Adipose tissue (tissue), 3 donors: ENCODE results near the gene ARMC2. TPM values are rescaled to one million over a fixed set of nuclear protein-coding genes. Genes with fewer than 3 reads are reported as not detected.

Experiments
- H3K27ac ChIP-seq: one replicate; pipeline ENCODE4 v1.5.1; 2013; ENCODE audit warnings: low read depth, low read length
- WGBS, 3 donors: extraction: QIAGEN DNeasy Blood & Tissue Kit; methylation state at CpG; one replicate each; pipeline ENCODE4 v1.1.7; 2013; 5-methylcytosine and 5-hydroxymethylcytosine counted together
- polyA plus RNA-seq, 3 donors: library from polyadenylated mRNA; stranded (reverse); fragments of 200-250 nt; gene quantifications; one replicate each; pipeline ENCODE4 v1.2.3, GENCODE V29; 2013
- donor health status: healthy with polysubstance abuse.
- donor health status: Bipolar disorder and iron deficiency.
- donor health status: healthy.

The ARMC2 gene
- polyA plus RNA-seq, 3 donors = 0.85 to 9.0 (median 2.8) TPM

- no peak overlapping the region for H3K27ac ChIP-seq
- WGBS, 3 donors = 95 to 97% (median 96%) methylated on average over 5 of the region's 5 CpGs
Observed at GRCh38 chr6:108940741-108941140, 92.5 kb downstream of the ARMC2 start.

- no peak overlapping the region for H3K27ac ChIP-seq
- WGBS, 3 donors = 88 to 100% (median 88%) methylated on average over 1 of the region's 1 CpG
Observed at GRCh38 chr6:108941281-108941680, 93.1 kb downstream of the ARMC2 start.

- 57 to 75% (median 58%) methylated on average over 2 of the region's 2 CpGs for WGBS, 3 donors
- H3K27ac ChIP-seq = no peak overlapping the region
Observed at GRCh38 chr6:108941859-108942258, 93.6 kb downstream of the ARMC2 start.

- no peak overlapping the region for H3K27ac ChIP-seq
- WGBS, 3 donors = 37 to 68% (median 51%) methylated on average over 9 of the region's 9 CpGs
Observed at GRCh38 chr6:108942556-108943492, 94.6 kb downstream of the ARMC2 start.

DNA sequence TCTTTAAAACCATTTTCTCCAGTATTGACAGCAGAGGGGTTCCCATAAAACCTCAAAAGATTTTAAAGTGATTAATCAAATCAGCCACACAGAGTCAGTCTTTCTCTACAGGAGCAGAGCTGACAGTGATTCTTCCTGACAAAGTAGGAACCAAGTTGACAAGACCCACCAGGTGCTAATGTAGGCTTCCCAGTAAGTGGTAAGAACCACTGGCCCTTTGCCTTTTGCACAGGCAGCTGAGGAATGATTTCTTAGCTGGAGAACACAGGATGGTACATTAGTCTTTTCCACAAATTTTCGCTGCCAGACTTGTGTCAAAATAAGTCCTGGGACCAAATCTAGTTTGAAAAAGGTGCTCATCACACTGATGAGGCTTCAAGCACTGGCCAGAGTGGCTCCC, 95.8 kb downstream of the ARMC2 start:
- H3K27ac ChIP-seq = peak overlapping the region; percentile 32
- WGBS, 3 donors = 83 to 93% (median 93%) methylated on average over 1 of the region's 1 CpG

GRCh38 chr6:108944707-108945680, 96.8 kb downstream of the ARMC2 start:
- peak overlapping the region; percentile 81 for H3K27ac ChIP-seq
- WGBS, 3 donors = 39 to 57% (median 42%) methylated on average over 12 of the region's 12 CpGs

- 22 to 51% (median 48%) methylated on average over 10 of the region's 10 CpGs for WGBS, 3 donors
- H3K27ac ChIP-seq = peak overlapping the region; percentile 81
Observed at GRCh38 chr6:108945681-108946159, 97.5 kb downstream of the ARMC2 start.

DNA sequence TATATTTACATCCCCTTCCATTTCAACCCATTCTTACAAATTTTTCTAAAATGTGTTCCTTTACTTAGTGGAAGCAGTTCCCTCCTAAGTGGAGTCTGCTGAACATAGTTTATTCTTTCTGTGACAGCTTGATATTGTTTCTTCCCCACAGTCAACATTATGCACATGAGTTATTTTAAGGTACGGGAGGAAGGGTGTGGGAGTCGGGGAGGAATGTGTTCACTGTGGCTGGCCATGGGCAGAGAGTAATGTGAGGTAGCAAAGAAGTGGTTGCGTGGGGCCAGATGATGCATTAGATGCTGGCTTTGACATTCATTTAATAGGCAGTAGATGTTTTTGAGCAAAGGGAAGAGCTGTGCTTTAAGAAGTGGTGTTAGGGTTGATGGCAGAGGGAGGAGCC, 98.5 kb downstream of the ARMC2 start:
- no peak overlapping the region for H3K27ac ChIP-seq
- WGBS, 3 donors = 44 to 65% (median 55%) methylated on average over 3 of the region's 3 CpGs

DNA sequence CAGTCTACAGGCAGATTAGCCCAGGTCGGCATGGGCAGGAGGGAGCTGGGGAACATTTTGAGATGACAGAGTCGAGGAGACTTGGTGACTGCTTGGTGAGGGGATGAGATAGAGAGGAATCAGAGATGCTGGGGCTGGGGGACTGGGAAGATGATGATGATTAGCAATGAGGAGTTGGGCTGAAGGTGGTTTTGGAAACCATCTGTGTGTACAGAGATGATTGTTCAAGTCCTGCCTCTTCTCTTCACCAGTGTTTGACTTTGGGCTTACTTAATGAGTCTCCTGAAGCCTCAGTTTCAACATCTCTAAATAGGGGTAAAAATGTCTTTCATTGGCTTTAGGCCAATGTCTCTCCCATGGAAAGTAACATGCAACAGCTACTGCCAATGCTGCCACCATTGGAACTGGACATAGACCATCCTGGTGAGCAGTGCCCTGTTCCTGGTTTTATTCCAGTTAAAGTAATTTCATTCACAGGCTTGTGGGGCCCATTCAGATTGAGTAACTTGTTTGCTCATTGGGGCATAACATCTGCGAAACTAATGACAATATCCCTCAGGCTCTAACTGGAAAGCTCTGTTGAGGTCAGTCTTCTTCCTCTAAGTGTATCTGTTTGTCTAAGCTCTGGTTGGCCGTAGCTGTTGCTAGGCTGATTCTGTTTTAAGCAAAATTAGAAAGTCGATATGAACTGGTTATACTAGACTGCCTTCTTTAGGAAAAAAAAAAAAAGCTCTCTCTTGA, 99.1 kb downstream of the ARMC2 start:
- peak overlapping the region; percentile 21 for H3K27ac ChIP-seq
- WGBS, 3 donors = 46 to 54% (median 52%) methylated on average over 5 of the region's 5 CpGs

DNA sequence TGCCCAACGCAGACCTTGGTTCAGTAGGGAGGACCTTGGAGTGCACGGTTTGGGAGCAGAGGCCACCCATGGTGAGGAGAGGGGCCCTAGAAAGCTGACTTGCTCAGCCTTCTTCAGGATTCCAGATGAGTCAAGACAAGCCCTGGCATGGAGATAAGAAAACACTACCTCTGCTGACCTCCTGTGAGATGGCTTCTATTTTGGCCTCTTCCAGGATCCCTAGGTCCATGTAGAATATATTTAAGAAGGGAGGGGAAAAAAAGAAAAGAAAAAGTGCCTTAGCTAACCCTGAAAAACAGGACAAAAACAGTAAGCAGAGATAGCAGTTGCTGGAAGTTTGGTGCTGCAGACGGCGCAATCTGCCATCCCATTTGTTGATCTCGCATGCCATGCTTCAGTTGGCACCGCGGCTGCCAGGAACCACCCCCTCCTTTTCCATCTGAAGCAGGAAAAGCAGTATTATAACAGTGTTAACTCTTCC, 100.0 kb downstream of the ARMC2 start:
- WGBS, 3 donors = 44 to 45% (median 44%) methylated on average over 7 of the region's 7 CpGs
- H3K27ac ChIP-seq = no peak overlapping the region

- WGBS, 3 donors = 70 to 82% (median 70%) methylated on average over 16 of the region's 16 CpGs
Observed at GRCh38 chr6:108951351-108951953, 103.2 kb downstream of the ARMC2 start.

DNA sequence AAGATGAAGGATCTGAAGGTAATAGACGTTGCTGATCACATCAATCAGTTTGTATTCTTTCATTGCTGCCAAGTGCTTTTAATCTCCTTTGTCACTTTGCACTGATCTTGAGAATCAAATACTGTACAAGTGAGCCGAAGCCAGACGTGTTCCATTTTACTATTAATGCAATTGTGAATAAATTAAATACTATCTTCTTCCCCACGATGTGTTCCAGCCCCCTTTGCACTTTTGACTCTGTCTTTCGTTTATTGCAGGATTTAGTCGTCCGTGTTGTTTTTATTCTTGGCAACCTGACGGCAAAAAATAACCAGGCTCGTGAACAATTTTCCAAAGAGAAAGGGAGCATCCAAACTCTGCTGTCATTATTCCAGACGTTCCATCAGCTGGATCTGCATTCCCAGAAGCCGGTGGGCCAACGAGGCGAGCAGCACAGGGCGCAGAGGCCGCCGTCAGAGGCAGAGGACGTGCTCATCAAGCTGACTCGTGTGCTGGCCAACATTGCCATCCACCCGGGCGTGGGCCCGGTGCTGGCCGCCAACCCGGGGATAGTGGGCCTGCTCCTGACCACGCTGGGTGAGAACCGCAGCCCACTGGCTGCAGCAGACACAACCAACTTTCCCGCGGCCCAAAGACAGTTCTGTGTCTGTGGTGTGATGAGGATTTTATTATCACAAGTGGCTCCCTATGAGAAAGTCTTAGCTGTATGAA, 104.7 kb downstream of the ARMC2 start:
- 66 to 79% (median 66%) methylated on average over 27 of the region's 27 CpGs for WGBS, 3 donors
- H3K27ac ChIP-seq = no peak overlapping the region

More at GRCh38 chr6:108951351-108951953, 103.2 kb downstream of the ARMC2 start:
- H3K27ac ChIP-seq = no peak overlapping the region

DNA sequence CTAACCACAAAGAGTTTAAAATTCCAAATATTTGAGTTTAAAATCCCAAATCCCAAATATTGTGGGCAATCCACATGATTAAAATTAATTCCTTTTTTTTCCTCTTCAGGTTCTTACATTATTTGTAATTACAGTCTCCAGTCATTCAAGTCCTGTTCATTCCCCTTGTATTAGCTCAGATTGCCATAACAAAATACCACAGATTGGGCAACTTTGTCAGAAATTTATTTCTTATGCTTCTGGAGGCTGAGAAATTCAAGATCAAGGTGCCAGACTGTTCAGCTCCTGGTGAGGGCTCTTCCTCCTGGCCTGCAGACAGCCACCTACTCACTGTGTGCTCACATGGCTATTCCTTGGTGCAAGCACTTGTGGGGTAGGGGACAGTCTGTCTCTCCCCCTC, 105.5 kb downstream of the ARMC2 start:
- H3K27ac ChIP-seq = no peak overlapping the region

DNA sequence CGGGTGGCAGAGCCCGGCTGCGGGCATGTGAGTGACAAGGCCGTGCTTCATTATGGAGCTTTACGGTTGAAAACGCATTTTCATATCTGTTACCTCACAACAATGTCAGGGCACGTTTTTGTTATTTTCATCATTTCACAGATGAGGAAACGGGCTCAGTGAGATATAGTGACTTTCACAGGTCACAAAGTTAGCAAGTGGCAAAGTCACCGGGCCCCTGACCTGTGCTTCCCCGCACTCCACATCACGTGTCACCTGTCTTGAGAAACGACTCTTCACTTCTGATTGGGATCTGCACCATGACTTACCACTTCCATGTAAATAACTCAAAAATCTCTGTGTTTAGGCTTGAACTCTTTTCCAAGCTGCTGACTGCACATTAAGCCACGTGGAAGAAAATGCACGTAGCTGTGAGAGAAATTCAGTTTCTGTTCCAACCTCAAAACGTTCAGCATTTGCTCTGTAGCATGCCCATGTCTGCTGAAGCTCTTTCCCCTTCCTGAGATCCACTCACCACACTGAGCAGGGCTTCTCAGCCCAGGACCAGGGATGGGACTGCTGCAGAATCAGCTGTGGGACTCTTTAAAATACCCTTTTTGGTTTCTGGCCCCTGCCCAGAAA, 107.2 kb downstream of the ARMC2 start:
- H3K27ac ChIP-seq = no peak overlapping the region
- WGBS, 3 donors = 81 to 86% (median 82%) methylated on average over 15 of the region's 15 CpGs

DNA sequence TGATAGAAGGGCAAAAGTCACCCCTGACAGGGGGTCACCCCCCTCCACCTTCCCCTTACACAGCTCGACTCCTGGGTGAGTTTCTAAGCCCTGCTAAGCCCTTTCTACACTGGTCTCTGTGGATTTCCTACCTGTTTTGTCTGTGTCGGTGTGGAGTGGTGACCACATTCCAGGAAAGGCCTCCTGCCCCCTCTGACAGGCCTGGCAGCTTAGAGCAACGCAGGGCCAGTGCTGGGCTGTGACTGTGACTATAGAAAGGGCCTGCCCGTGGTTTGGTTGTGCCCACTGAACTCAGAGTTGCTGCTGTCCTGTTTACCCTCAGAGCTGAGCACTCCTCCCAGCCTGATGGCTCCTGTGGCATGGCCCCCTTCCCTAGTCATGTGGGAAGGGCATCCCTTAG, 109.0 kb downstream of the ARMC2 start:
- 75 to 81% (median 79%) methylated on average over 4 of the region's 4 CpGs for WGBS, 3 donors
- no peak overlapping the region for H3K27ac ChIP-seq

- H3K27ac ChIP-seq = no peak overlapping the region
- WGBS, 3 donors = 65 to 86% (median 68%) methylated on average over 10 of the region's 10 CpGs
Observed at GRCh38 chr6:108958900-108959770, 110.9 kb downstream of the ARMC2 start.
